Activated effector memory CD4-positive, alpha-beta T cell treated with anti-CD3 and anti-CD28 coated beads, Interleukin-2, amount 50 U/mL, for 16 hours (primary cell): ENCODE measurements around the gene SLC28A2.
A peak's percentile ranks its signal among the peaks of the same experiment; 100 is the strongest.
"Not testable (repeated sequence)": the region's sequence is repeated elsewhere in the genome, so short reads cannot be mapped to it uniquely, and the experiment has no call there.

Source experiments
- DNase-seq: peaks from one replicate; pipeline ENCODE4 v3.0.0-alpha.2; 2020

Gene SLC28A2, protein sequence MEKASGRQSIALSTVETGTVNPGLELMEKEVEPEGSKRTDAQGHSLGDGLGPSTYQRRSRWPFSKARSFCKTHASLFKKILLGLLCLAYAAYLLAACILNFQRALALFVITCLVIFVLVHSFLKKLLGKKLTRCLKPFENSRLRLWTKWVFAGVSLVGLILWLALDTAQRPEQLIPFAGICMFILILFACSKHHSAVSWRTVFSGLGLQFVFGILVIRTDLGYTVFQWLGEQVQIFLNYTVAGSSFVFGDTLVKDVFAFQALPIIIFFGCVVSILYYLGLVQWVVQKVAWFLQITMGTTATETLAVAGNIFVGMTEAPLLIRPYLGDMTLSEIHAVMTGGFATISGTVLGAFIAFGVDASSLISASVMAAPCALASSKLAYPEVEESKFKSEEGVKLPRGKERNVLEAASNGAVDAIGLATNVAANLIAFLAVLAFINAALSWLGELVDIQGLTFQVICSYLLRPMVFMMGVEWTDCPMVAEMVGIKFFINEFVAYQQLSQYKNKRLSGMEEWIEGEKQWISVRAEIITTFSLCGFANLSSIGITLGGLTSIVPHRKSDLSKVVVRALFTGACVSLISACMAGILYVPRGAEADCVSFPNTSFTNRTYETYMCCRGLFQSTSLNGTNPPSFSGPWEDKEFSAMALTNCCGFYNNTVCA

DNA sequence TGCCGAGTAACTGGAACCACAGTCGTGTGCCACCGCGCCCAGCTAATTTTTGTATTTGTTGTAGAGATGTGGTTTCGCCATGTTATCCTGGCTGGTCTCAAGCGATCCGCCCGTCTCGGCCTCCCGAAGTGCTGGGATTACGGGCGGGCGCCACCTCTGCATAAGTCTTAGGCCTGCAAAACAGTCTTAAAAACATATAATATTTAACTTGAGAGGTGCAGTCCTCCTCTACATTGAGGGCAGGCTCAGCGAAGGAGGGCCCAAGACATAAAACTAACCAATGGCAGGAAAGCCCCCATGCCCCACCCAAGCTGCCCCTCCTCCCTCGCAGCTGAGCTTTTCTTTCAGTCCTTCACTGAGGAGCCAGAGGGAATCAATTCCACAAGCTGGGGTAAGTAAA, at the start of gene SLC28A2:
Gene SLC28A2, plus strand, starts transcription at position 347 of the 400 bp plus-strand sequence. CDS start 982 bp downstream, outside the sequence.
- DNase-seq: no peak

DNA sequence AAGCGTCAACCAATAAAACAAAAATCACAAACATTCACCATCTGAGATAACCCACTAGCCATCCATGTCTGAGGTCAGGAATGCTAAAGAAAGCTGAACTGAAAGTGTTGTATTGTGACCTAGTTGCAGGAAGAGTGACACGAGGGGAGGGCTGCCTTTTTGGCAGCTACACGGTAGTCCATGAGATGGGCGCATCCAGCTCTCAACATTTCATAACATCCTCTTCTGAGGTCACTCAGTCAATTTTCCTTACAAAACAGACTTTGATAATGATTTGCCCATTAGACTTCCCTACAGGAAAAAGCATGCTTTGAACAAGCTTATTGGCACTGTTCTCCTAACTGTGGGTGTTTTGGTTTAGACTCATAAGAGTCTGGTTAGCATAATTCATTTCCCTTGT, 48.9 kb upstream of the SLC28A2 start:
- DNase-seq: no peak

DNA sequence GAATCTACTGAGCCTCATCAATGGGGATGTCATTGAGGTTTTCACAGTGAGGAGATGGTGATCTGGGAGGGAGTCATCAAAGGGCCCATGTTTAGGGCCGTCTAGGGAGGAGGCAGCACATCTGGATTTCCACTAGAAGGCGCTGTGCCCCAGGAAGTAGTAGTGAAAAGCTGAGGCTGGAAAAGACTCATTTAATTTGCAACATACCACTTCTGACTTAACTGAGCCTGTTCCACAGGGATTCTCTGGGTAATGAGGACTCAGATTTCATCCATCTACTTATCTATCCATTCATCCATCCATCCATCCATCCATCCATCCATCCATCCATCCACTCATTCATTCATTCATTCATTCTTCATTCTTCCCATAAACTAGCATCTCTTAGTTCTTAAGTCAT, 46.8 kb upstream of the SLC28A2 start:
- peak; percentile 84 for DNase-seq

GRCh38 chr15:45212493-45212892, 39.5 kb upstream of the SLC28A2 start:
- no peak for DNase-seq

DNA sequence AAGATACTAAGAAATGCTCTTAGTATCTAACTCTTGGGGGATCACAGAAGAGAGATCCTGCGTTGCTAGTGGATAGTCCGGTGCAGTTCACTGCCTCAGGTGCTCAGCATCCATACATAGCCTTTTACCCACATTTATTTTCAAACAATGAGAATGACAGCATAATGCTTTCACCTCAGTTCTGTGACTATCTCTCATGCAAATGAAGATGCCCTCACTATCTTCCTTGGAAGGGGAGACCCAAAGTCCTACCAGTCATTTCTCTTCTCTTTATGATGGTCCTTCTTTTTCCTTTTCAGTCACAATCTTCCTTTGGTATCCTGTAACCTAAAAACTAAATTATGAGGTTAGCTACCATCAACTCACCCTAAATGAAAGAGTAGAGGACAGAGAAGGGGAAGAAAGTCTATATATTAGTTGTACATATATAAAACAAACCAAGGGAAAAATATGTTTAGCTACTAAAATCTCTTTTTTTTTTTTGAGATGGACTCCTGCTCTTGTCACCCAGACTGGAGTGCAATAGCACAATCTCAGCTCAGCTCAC, 30.9 kb upstream of the SLC28A2 start:
- DNase-seq: no peak

GRCh38 chr15:45221967-45222366, 30.1 kb upstream of the SLC28A2 start:
- DNase-seq: no peak

- no peak for DNase-seq
Observed at GRCh38 chr15:45224621-45225217, 27.3 kb upstream of the SLC28A2 start.

- DNase-seq: no peak
Observed at GRCh38 chr15:45225506-45226273, 26.3 kb upstream of the SLC28A2 start.

DNA sequence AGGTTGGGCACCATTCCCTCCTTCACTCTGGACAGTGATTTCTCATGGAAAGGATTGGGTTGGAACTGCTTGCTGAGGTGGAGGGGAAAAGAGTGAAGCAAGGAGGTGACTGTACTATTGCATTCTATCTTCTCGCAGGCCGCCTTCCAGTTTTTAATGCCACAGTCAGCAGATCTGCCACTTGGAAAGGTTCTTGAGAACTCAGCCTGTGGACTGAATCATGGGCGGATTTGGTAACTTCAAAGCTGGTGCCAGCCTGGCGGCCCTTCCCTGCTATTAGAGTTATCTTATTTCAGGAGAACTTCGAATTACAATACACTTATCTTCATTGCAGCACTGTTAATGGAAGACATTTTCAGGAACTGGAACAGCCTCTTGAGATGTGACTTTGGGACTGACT, 23.1 kb upstream of the SLC28A2 start:
- DNase-seq: no peak

GRCh38 chr15:45230245-45230965, 21.6 kb upstream of the SLC28A2 start:
- no peak for DNase-seq

DNA sequence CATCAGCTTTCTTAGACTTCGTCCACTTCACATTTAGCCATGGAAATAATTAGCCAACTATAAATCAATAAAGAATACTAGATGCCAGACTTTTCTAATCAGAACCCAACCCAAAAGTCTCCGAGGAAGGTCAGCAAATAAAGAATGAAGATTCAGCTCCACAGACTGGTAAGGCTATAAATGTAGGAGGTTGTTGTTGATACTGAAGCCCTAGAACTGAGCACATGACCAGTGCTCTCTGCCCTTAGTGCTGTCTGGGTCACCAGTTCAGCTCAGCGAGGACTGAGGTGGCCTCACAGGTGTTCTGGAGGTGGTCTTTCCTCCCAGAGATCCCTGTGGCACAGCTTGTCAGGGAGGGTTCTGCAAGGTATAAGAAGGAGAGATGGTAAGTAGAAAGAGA, 20.9 kb upstream of the SLC28A2 start:
- DNase-seq: no peak

DNA sequence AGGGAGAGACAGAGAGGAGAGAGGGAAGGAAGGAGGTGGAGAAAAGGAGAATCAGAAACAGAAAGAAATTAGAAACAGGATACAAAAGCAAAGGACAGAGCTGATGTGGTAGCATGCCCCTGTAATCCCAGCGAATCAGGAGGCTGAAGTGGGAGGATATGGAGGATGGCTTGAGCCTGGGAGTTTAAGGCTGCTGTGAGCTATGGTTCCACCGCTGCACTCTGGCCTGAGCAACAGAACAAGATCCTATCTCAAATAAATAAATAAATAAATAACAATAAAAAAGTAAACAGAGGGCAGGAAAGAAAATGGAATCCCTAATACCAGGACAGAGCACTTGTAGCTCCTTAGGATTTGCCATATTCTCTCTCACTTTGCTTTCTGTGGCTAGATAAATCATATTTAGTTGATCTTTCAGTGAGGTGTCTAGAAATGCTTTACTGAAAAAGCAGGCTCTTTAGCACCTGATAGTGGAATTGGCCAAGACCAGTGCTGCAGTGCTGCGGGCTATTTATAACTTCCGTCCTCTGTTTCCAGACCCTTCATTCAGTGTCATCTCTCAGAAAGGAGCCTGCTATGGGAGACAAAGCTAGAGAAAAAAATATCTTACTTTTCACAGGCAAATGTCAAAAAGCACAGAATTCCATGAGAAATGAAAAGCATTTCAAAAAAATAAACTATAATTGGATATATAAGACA, 20.0 kb upstream of the SLC28A2 start:
- no peak for DNase-seq

DNA sequence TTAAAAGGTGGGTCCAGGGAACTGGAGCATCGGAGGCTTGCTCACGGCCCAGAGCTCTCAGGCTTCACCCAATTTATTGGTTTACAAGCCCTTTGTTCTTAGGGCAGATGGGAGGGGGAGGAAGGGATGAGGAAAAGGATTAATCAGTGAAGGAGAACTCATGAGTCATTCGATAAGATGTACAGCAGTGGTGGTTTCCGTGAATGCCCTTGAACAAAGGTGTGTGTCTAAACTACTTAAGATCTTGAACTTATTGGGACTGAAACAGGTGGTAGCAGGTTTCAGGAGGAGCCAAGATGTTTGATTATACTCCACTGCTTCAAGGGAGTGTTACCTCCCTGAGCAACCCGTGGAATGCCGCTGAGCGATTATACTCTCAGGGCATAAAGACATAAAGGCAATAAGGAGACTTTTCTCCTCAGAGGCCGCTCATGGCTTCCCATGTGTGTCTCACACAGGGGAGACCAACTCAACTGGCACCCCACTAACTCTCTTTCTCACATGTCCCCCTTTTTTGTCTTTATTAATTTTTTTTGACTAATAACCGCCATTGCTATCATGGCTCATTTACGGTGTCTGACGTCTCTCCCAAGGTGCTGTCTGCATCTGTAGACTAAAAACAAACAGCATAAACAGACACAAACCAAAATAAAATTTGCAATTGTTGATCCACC, 17.3 kb upstream of the SLC28A2 start:
- no peak for DNase-seq

DNA sequence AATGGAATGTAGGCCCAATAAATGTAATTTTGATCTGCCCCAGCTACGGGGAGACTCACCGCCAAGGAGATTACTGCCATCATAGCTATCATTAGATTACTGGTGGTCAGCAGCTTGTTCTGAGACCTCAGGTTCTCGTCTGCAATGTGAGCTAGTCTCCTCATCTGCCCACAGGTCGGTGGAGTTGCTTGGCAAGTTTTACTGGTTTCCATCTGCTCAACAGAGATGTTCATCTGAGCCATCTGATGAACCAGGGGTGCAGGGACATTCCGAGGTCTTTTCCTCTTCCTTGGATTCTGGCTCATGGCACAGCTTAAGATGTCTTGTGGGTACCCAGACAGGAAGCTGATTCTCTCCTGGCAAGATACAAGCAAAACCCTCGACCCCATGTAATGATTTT, 15.2 kb upstream of the SLC28A2 start:
- not testable (repeated sequence) for DNase-seq

- DNase-seq: no peak
Observed at GRCh38 chr15:45242289-45242688, 9.7 kb upstream of the SLC28A2 start.

DNA sequence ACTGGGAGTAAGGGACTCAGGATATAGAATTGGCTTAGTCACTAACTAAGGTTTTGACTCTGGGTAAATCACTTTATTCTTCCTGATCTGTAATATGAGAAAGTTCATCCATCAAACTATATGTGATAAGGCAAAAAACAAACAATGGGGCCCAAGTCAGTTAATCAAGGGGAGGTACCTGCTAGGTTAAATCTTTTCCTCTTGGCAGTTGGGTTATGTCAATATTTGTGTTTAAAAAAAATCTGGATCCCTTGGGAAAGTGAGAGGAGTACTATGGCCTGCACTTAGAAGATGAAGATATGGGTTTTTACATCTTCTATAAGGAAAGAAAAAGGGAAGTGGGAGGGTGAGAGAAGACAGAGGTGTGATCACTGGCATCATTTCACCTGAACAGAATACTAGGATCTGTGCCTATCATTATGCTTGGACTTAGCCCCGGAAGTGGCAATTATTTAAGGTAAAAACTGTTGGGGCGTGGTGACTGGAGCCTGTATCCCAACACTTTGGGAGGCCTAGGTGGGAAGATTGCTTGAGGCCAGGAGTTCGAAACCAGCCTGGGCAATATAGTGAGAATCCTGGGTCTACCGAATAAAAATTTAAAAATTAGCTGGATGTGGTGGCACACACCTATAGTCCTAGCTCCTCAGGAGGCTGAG, 2.8 kb upstream of the SLC28A2 start:
- no peak for DNase-seq

- no peak for DNase-seq
Observed at GRCh38 chr15:45253330-45253729, 1.3 kb downstream of the SLC28A2 start.

GRCh38 chr15:45254405-45254804, 2.4 kb downstream of the SLC28A2 start:
- no peak for DNase-seq

DNA sequence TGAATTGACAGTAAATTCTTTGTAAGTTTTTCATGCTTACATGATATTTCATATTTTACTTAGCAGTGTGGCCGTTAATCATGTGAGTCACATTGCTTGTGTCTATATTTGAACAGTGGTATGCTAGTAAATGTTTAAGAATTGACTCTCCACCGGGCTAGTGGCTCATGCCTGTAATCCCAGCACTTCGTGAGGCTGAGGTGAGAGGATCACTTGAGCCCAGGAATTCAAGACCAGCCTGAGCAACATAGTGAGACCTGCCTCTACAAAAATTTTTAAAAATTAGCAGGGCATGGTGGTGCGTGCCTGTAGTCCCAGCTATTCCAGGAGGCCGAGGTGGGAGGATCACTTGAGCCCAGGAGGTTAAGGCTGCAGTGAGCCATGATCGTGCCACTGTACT, 2.8 kb downstream of the SLC28A2 start:
- not testable (repeated sequence) for DNase-seq

DNA sequence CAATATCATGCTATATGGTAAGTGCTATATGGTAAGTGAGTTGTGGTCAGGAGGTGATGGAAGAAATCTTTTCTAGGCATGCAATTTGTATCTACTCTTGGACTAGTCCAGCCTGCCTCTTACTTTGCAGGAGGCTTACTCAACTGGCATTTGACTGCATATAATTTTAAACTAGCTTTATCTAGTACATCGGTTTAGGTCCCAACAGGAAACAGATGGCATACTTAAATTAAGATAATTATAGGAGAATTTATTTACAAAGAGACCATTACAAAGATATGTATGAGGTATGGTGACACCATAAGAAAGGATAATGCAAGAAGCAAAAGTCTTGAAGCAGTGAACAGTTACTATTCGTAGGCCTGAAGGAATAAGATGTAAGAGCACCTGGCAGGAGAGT, 7.8 kb downstream of the SLC28A2 start:
- DNase-seq: no peak
